ENCODE measurements around the gene AFMID. TPM values are rescaled to one million over a fixed set of nuclear protein-coding genes. Genes with fewer than 3 reads are reported as not detected.

Gene AFMID
- total and polyA plus RNA-seq, 2 of the 8 experiments (the other 6 are each of a cell fraction or from before 2014, with no cell fraction given) = 49.0 to 53.0 TPM

DNA sequence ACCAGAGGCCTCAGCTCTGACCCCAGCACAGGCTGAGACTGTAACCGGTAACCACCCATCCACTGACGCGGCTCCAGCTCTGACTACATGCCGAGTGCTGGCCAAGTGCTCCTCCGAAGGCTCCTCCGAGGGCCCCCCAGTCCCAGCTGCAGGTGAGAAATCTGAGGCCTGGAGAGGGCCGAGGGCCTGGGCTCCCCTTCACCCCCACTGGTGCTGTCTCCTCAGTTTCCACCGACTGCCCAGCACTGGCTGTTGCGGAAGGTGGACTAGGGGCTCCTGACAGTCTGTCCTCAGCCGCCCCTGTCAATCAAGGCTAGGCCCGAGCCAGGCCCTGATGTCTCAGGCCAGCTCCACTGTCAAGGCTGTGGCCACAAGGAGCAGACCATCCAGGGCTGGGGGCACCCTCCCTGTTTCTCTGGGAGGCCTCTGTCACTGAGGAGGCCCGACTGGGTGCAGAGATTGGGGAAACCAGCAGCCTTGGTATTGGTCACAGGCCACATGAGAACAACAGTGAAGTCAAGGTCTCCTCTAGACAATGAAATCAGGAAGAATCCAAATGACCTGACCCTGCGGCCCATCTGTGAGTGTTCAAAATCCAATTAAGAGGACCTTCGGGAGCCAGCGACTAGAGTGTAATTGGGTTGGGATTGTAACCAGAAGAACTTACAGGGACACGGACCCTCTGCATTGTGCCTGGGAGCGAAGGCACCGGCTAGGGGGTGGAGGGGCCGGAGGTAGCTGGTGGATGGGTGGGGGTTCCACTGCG, 49.4 kb downstream of the AFMID start (continued):
- TF ChIP-seq CTBP2 (IDR thresholded peaks at IDR 0.05; ENCODE audit: borderline replicate concordance, insufficient read depth, insufficient read length, low read length) (no peak), SRF (IDR thresholded peaks at IDR 0.05; ENCODE audit: low read depth, low read length) (no peak), CEBPB (IDR thresholded peaks at IDR 0.05; ENCODE audit: low read depth, low read length) (no peak), PHF8 (conservative IDR thresholded peaks at IDR 0.05; ENCODE audit: low read depth, low read length) (no peak), CREB1 (IDR thresholded peaks at IDR 0.05) (no peak)

Measured in H1 (cell line).